Measurements from ENCODE around the gene MFSD11. TPM values are rescaled to one million over a fixed set of nuclear protein-coding genes. Genes with fewer than 3 reads are reported as not detected.

Gene MFSD11
- total and polyA plus RNA-seq, 8 donors: 7.0 to 66.1 (median 14.1) TPM

DNA sequence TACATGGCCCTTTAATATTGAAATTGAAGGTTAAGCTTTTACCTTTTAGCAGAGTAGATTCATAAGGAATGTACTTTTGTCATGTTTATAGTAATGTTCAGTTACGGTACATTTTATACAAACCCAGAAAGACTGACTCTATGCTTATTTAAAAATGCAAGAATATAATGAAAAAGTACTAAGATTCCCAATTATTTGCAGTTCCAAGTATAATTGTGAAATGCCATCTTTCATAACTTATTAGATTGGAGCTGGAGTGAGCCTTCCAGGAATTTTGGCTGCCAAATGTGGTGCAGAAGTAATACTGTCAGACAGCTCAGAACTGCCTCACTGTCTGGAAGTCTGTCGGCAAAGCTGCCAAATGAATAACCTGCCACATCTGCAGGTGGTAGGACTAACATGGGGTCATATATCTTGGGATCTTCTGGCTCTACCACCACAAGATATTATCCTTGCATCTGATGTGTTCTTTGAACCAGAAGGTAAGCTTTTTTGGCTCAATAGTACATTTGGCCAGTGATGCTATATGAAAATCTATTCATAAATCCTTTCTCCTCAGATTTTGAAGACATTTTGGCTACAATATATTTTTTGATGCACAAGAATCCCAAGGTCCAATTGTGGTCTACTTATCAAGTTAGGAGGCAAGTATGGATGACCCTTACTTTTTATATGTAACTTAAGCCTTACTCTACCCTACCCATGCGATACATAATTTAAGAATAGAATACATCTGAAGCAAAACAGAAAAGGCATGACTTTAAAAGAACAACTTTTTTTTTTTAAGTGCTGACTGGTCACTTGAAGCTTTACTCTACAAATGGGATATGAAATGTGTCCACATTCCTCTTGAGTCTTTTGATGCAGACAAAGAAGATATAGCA is 4.9 kb upstream of the MFSD11 start:
- H3K4me3 ChIP-seq: peak overlapping the region in 2 of 4 donors; percentile 67 to 84
- peak overlapping the region in 3 of 5 donors; percentile 14 to 100 (median 95) for H3K27ac ChIP-seq
- 60 to 78% (median 70%) methylated on average over 3 of the region's 3 CpGs for WGBS, 5 donors
- intact Hi-C loops (cut with DNase I; ENCODE audit: low total_unique reads): no loop called here
- peaks cover 42 to 79% (median 71%) of the 10 kb centered on the region in 4 donors for H3K4me1 ChIP-seq
- H3K9me3 ChIP-seq: no peaks in the 10 kb centered on the region
- TF ChIP-seq EP300 (IDR thresholded peaks at IDR 0.05) (no peak), POLR2AphosphoS5 (IDR thresholded peaks at IDR 0.05) (no peak)
- no peak for DNase-seq
- H3K36me3 ChIP-seq: peaks cover 41 to 67% (median 58%) of the 10 kb centered on the region in 4 donors
- no peaks in the 10 kb centered on the region for H3K27me3 ChIP-seq

- no peak for DNase-seq
- Histone ChIP-seq H3K4me3 (peak overlapping the region in 2 of 4 donors; percentile 67 to 84), H3K4me1 (peaks cover 43 to 78% (median 70%) of the 10 kb centered on the region in 4 donors), H3K9me3 (no peaks in the 10 kb centered on the region), H3K27ac (peak overlapping the region in 3 of 5 donors; percentile 14 to 100 (median 95)), H3K36me3 (peaks cover 41 to 67% (median 58%) of the 10 kb centered on the region in 4 donors), H3K27me3 (no peaks in the 10 kb centered on the region)
- 52 to 79% (median 67%) methylated on average over 1 of the region's 1 CpG for WGBS, 5 donors
- intact Hi-C loops (cut with DNase I; ENCODE audit: low total_unique reads): no loop called here
- TF ChIP-seq EP300 (IDR thresholded peaks at IDR 0.05) (no peak), CTCF (IDR thresholded peaks at IDR 0.05) (no peak), POLR2AphosphoS5 (IDR thresholded peaks at IDR 0.05) (no peak)
These were observed 4.3 kb upstream of the MFSD11 start for GRCh38 chr17:76733618-76733957.

DNA sequence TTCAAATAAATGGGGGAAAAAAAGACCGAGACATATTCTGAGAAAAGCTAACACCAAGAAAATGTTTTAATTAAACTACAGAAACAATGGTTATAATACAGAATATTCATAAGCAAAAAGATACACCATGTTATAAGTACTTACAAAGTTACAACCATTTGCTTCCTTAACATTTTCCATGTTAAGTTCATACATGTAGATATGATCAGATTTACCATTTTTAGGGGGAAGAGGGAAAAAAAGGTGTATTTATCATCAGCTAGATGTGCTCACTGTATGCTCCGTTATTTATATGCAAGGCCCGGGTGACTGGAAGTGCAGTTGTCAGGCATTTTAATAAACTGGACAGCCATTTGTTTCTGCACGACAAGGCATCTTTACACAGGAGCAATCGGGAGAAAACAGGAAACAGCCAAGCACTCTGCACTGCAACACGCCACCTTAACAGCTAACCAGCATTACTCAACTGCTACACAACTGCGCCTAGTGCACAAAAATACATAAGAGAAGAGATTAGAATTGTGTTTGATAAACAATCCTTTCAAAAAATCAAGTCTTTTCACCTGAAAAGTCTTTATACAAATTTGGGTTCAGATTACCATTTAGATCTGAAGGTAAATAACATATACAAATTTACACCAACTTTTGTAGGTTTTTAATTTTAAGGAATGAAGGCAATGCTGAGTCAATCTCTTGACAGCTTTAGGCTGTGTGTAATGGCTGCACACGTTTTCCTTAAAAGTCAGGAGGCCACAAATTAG is 3.7 kb upstream of the MFSD11 start:
- Histone ChIP-seq H3K36me3 (peaks cover 41 to 66% (median 58%) of the 10 kb centered on the region in 4 donors), H3K4me1 (peaks cover 46 to 78% (median 69%) of the 10 kb centered on the region in 4 donors), H3K4me3 (peak overlapping the region; percentile 67 to 94 (median 88)), H3K27ac (peak overlapping the region; percentile 6 to 100 (median 99)), H3K27me3 (no peaks in the 10 kb centered on the region), H3K9me3 (no peaks in the 10 kb centered on the region)
- TF ChIP-seq POLR2AphosphoS5 (IDR thresholded peaks at IDR 0.05): no peak
- TF ChIP-seq EP300 (IDR thresholded peaks at IDR 0.05): no peak
- no peak for TF ChIP-seq POLR2A (IDR thresholded peaks at IDR 0.05)
- TF ChIP-seq CTCF (IDR thresholded peaks at IDR 0.05): no peak
- 10 to 16% (median 12%) methylated on average over 8 of the region's 8 CpGs for WGBS, 5 donors
- DNase-seq: peak in 1 of 2 donors; percentile 64
- intact Hi-C loops (cut with DNase I; ENCODE audit: low total_unique reads): no loop called here

DNA sequence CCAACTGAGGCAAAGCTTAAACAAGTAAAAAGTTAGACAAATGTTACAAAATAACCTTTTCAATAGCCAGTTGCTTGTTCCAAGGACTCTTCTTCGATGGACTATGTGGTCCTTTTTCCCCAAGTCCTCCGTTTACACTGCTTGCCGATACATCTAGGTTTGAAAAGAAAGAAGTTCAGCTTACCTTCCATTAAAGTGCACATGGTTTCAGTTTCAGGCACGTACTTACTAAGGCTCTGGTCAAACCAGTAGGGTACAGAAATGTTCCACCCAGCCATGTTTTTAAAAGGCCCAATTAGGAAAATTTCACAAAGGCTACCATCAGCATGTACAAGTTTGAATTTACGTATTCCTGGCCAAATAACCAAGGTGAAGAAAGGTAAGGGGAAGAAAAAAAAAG is 2.9 kb upstream of the MFSD11 start:
- H3K27ac ChIP-seq: peak overlapping the region in 4 of 5 donors; percentile 95 to 100 (median 100)
- no peaks in the 10 kb centered on the region for H3K27me3 ChIP-seq
- 5 to 10% (median 7%) methylated on average over 5 of the region's 5 CpGs for whole genome bisulfite sequencing, 5 donors
- H3K9me3 ChIP-seq: no peaks in the 10 kb centered on the region
- intact Hi-C loops (cut with DNase I; ENCODE audit: low total_unique reads): no loop called here
- H3K4me1 ChIP-seq: peaks cover 41 to 78% (median 71%) of the 10 kb centered on the region in 4 donors
- peak in 1 of 2 donors; percentile 67 for DNase-seq
- no peak for TF ChIP-seq CTCF (IDR thresholded peaks at IDR 0.05)
- TF ChIP-seq POLR2AphosphoS5 (IDR thresholded peaks at IDR 0.05): peak in 1 of 3 donors; percentile 26
- no peak for TF ChIP-seq EP300 (IDR thresholded peaks at IDR 0.05)
- no peak for TF ChIP-seq POLR2A (IDR thresholded peaks at IDR 0.05)
- peak overlapping the region; percentile 67 to 94 (median 88) for H3K4me3 ChIP-seq
- H3K36me3 ChIP-seq: peaks cover 41 to 58% (median 56%) of the 10 kb centered on the region in 4 donors
